GM18519 (cell line): Measurements from ENCODE around the gene CLCNKB.

Experiments used
- ATAC-seq: cut with Tn5 transposase; IDR thresholded peaks from one replicate; pipeline ENCODE4 v1.9.1; 2021; ENCODE audit warnings: mild to moderate bottlenecking, moderate library complexity; ENCODE audit not compliant: unreplicated experiment, low FRiP score

The CLCNKB gene

GRCh38 chr1:16090076-16090826 is 46.7 kb downstream of the CLCNKB start:
- ATAC-seq, result no peak

GRCh38 chr1:16091296-16091695 is 47.7 kb downstream of the CLCNKB start:
- no peak for ATAC-seq

GRCh38 chr1:16092097-16092922 is 48.7 kb downstream of the CLCNKB start:
- ATAC-seq, result no peak

GRCh38 chr1:16092923-16093511 is 49.4 kb downstream of the CLCNKB start:
- ATAC-seq, result no peak

- ATAC-seq, result no peak
Measured at GRCh38 chr1:16093611-16094010, 50.0 kb downstream of the CLCNKB start.

- ATAC-seq, result no peak
Measured at GRCh38 chr1:16094453-16095158, 51.0 kb downstream of the CLCNKB start.

- no peak for ATAC-seq
Measured at GRCh38 chr1:16095447-16095846, 51.9 kb downstream of the CLCNKB start.

GRCh38 chr1:16099412-16099811 is 55.8 kb downstream of the CLCNKB start:
- no peak for ATAC-seq

GRCh38 chr1:16101623-16102022 is 58.0 kb downstream of the CLCNKB start:
- ATAC-seq, result no peak
